ENCODE measurements around the gene HERC4.
"Not testable (repeated sequence)": the region's sequence is repeated elsewhere in the genome, so short reads cannot be mapped to it uniquely, and the experiment has no call there.

Gene HERC4

GRCh38 chr10:68047122-68047521 is 28.0 kb downstream of the HERC4 start:
- no peak for DNase-seq (ENCODE audit: low read depth in 2 of 2)

- no peak for DNase-seq (ENCODE audit: low read depth in 2 of 2)
Observed at GRCh38 chr10:68046642-68047041, 28.4 kb downstream of the HERC4 start.

- no peak for DNase-seq (ENCODE audit: low read depth in 2 of 2)
Observed at GRCh38 chr10:68043030-68043429, 32.1 kb downstream of the HERC4 start.

GRCh38 chr10:68032113-68032512 is 43.0 kb downstream of the HERC4 start:
- no peak for DNase-seq (ENCODE audit: low read depth in 2 of 2)

GRCh38 chr10:68027429-68027828 is 47.7 kb downstream of the HERC4 start:
- no peak for DNase-seq (ENCODE audit: low read depth in 2 of 2)

- DNase-seq (ENCODE audit: low read depth in 2 of 2), result no peak
Observed at GRCh38 chr10:68023292-68023691, 51.8 kb downstream of the HERC4 start.

- DNase-seq (ENCODE audit: low read depth in 2 of 2), result not testable (repeated sequence)
Observed at GRCh38 chr10:68022324-68022723, 52.8 kb downstream of the HERC4 start.

GRCh38 chr10:68016519-68016918 is 58.6 kb downstream of the HERC4 start:
- DNase-seq (ENCODE audit: low read depth in 2 of 2), result not testable (repeated sequence)

- no peak for DNase-seq (ENCODE audit: low read depth in 2 of 2)
Observed at GRCh38 chr10:68010426-68010940, 64.6 kb downstream of the HERC4 start.

GRCh38 chr10:68007356-68007755 is 67.7 kb downstream of the HERC4 start:
- DNase-seq (ENCODE audit: low read depth in 2 of 2), result no peak

- no peak for DNase-seq (ENCODE audit: low read depth in 2 of 2)
Observed at GRCh38 chr10:68001539-68001938, 73.5 kb downstream of the HERC4 start.

GRCh38 chr10:68001000-68001399 is 74.1 kb downstream of the HERC4 start:
- DNase-seq (ENCODE audit: low read depth in 2 of 2), result no peak

- no peak for DNase-seq (ENCODE audit: low read depth in 2 of 2)
Observed at GRCh38 chr10:67990093-67990492, 85.0 kb downstream of the HERC4 start.

- no peak for DNase-seq (ENCODE audit: low read depth in 2 of 2)
Observed at GRCh38 chr10:67988606-67989005, 86.5 kb downstream of the HERC4 start.

GRCh38 chr10:67982603-67983002 is 92.5 kb downstream of the HERC4 start:
- not testable (repeated sequence) for DNase-seq (ENCODE audit: low read depth in 2 of 2)

- no peak for DNase-seq (ENCODE audit: low read depth in 2 of 2)
Observed at GRCh38 chr10:67978749-67979148, 96.3 kb downstream of the HERC4 start.

- DNase-seq (ENCODE audit: low read depth in 2 of 2), result no peak
Observed at GRCh38 chr10:67977251-67977650, 97.8 kb downstream of the HERC4 start.

- no peak for DNase-seq (ENCODE audit: low read depth in 2 of 2)
Observed at GRCh38 chr10:67976292-67977245, 98.5 kb downstream of the HERC4 start.

- no peak for DNase-seq (ENCODE audit: low read depth in 2 of 2)
Observed at GRCh38 chr10:67975871-67976270, 99.2 kb downstream of the HERC4 start.

GRCh38 chr10:67971311-67971710 is 103.8 kb downstream of the HERC4 start:
- no peak for DNase-seq (ENCODE audit: low read depth in 2 of 2)

GRCh38 chr10:67969875-67970274 is 105.2 kb downstream of the HERC4 start:
- DNase-seq (ENCODE audit: low read depth in 2 of 2), result no peak

GRCh38 chr10:67966035-67966434 is 109.0 kb downstream of the HERC4 start:
- DNase-seq (ENCODE audit: low read depth in 2 of 2), result not testable (repeated sequence)

- no peak for DNase-seq (ENCODE audit: low read depth in 2 of 2)
Observed at GRCh38 chr10:67965456-67965855, 109.6 kb downstream of the HERC4 start.
